Right renal pelvis (tissue), 4 donors: ENCODE measurements around the gene ADA. TPM values are rescaled to one million over a fixed set of nuclear protein-coding genes. Genes with fewer than 3 reads are reported as not detected.
"Not testable (repeated sequence)": the region's sequence is repeated elsewhere in the genome, so short reads cannot be mapped to it uniquely, and the experiment has no call there.

ENCODE experiments used
- DNase-seq, 4 donors: peaks; one replicate each; pipeline ENCODE4 v3.0.0-alpha.2; 2013; ENCODE audit warnings: low read depth in 4 of 4, low spot score in 3 of 4, missing footprints in 1 of 4
- polyA plus RNA-seq, 4 donors: library from polyadenylated mRNA; unstranded; fragments of 120-200 nt; gene quantifications; one replicate each; pipeline ENCODE4 v1.2.1, GENCODE V29; 2013; ENCODE audit not compliant: insufficient read length in 4 of 4

Gene ADA
- polyA plus RNA-seq: 1 to 10 TPM; 5.9 to 7.5 (median 7.0) TPM

- peak in 2 of 4 donors; percentile 33 to 50 for DNase-seq
These were observed at the start of gene ADA for GRCh38 chr20:44651684-44652423. Gene ADA (minus strand): TSS chr20:44651699. CDS start chr20:44651607, 92 bp downstream.

GRCh38 chr20:44700306-44700705, 48.8 kb upstream of the ADA start:
- DNase-seq: no peak

- no peak for DNase-seq
These were observed 46.9 kb upstream of the ADA start for GRCh38 chr20:44698351-44698750.

- DNase-seq: not testable (repeated sequence)
These were observed 45.5 kb upstream of the ADA start for GRCh38 chr20:44697041-44697440.

GRCh38 chr20:44696315-44696714, 44.8 kb upstream of the ADA start:
- DNase-seq: no peak

GRCh38 chr20:44695674-44696300, 44.3 kb upstream of the ADA start:
- no peak for DNase-seq

GRCh38 chr20:44695295-44695673, 43.8 kb upstream of the ADA start:
- DNase-seq: no peak

GRCh38 chr20:44694159-44694558, 42.7 kb upstream of the ADA start:
- no peak for DNase-seq

GRCh38 chr20:44693627-44694026, 42.1 kb upstream of the ADA start:
- no peak for DNase-seq

- no peak for DNase-seq
These were observed 41.5 kb upstream of the ADA start for GRCh38 chr20:44692932-44693480.

- DNase-seq: no peak
These were observed 40.2 kb upstream of the ADA start for GRCh38 chr20:44691424-44692423.

- DNase-seq: no peak
These were observed 39.4 kb upstream of the ADA start for GRCh38 chr20:44690781-44691423.

GRCh38 chr20:44689809-44690208, 38.3 kb upstream of the ADA start:
- no peak for DNase-seq

GRCh38 chr20:44688053-44688625, 36.6 kb upstream of the ADA start:
- DNase-seq: no peak

GRCh38 chr20:44686934-44687333, 35.4 kb upstream of the ADA start:
- DNase-seq: no peak

GRCh38 chr20:44684047-44684967, 32.8 kb upstream of the ADA start:
- DNase-seq: no peak

- peak in 2 of 4 donors; percentile 46 to 50 for DNase-seq
These were observed 32.0 kb upstream of the ADA start for GRCh38 chr20:44683263-44684046.
